GM23338 (cell line): ENCODE data around the gene GAK.

Experiments used
- CTCF ChIP-seq, 2 experiments: fragments of 200-600 bp in 1 of 2; sonication (generic) in 1 of 2; conservative IDR thresholded peaks; 2 replicates each; pipeline versions ENCODE4 v1.5.1 to v1.6.1; 2016 to 2017; ENCODE audit warnings: antibody characterized with exemption in 2 of 2, low read depth in 2 of 2, mild to moderate bottlenecking in 2 of 2, moderate library complexity in 1 of 2
- EZH2 ChIP-seq: fragments of 200-600 bp; sonication (generic); IDR thresholded peaks from one replicate; pipeline ENCODE4 v1.8.0; 2017; ENCODE audit warnings: antibody characterized with exemption, mild to moderate bottlenecking, low read depth; ENCODE audit not compliant: unreplicated experiment
- EZH2phosphoT487 ChIP-seq: fragments of 200-600 bp; sonication (generic); IDR thresholded peaks from one replicate; pipeline ENCODE4 v1.8.1; 2018; ENCODE audit warnings: antibody characterized with exemption; ENCODE audit not compliant: unreplicated experiment
- POLR2AphosphoS5 ChIP-seq: IDR thresholded peaks from 2 replicates; pipeline ENCODE4 v1.6.1; 2016; ENCODE audit warnings: antibody characterized with exemption, low read depth

GRCh38 chr4:885353-885752 lies 46.8 kb downstream of the GAK start:
- no peak for TF ChIP-seq CTCF (conservative IDR thresholded peaks at IDR 0.05; ENCODE audit: low read depth in 2 of 2)
- no peak for TF ChIP-seq EZH2
- TF ChIP-seq EZH2phosphoT487: no peak
- no peak for TF ChIP-seq POLR2AphosphoS5
